DMS79 treated with DMSO at 0.1 percent for 48 hours (cell line): ENCODE results near the gene NEUROD4.

ENCODE experiments used
- DNase-seq: peaks from one replicate; lab custom pipeline; 2025; lab: John Stamatoyannopoulos, UW

NEUROD4 gene

GRCh38 chr12:54998958-54999510 is 20.7 kb upstream of the NEUROD4 start:
- no peak for DNase-seq

- no peak for DNase-seq
Observed at GRCh38 chr12:55001198-55001868, 18.4 kb upstream of the NEUROD4 start.

- DNase-seq = no peak
Observed at GRCh38 chr12:55002355-55002754, 17.4 kb upstream of the NEUROD4 start.

GRCh38 chr12:55008944-55009585 is 10.7 kb upstream of the NEUROD4 start:
- no peak for DNase-seq

- DNase-seq = no peak
Observed at GRCh38 chr12:55017416-55017925, 2.3 kb upstream of the NEUROD4 start.

- no peak for DNase-seq
Observed at GRCh38 chr12:55024575-55024974, 4.8 kb downstream of the NEUROD4 start.

- no peak for DNase-seq
Observed at GRCh38 chr12:55025508-55025907, 5.7 kb downstream of the NEUROD4 start.

- DNase-seq = no peak
Observed at GRCh38 chr12:55034218-55034617, 14.4 kb downstream of the NEUROD4 start.

GRCh38 chr12:55036326-55037115 is 16.7 kb downstream of the NEUROD4 start:
- no peak for DNase-seq

- no peak for DNase-seq
Observed at GRCh38 chr12:55037351-55037987, 17.7 kb downstream of the NEUROD4 start.

GRCh38 chr12:55039395-55040354 is 19.9 kb downstream of the NEUROD4 start:
- no peak for DNase-seq

GRCh38 chr12:55041345-55042055 is 21.7 kb downstream of the NEUROD4 start:
- DNase-seq = no peak

- DNase-seq = no peak
Observed at GRCh38 chr12:55043542-55043941, 23.8 kb downstream of the NEUROD4 start.

- DNase-seq = no peak
Observed at GRCh38 chr12:55044135-55044534, 24.4 kb downstream of the NEUROD4 start.

- DNase-seq = no peak
Observed at GRCh38 chr12:55049676-55050075, 29.9 kb downstream of the NEUROD4 start.

- DNase-seq = no peak
Observed at GRCh38 chr12:55051197-55051947, 31.6 kb downstream of the NEUROD4 start.

- DNase-seq = no peak
Observed at GRCh38 chr12:55057481-55057880, 37.7 kb downstream of the NEUROD4 start.

- no peak for DNase-seq
Observed at GRCh38 chr12:55058082-55058481, 38.3 kb downstream of the NEUROD4 start.

- DNase-seq = no peak
Observed at GRCh38 chr12:55058776-55059175, 39.0 kb downstream of the NEUROD4 start.
